Suppressor macrophage treated with lipopolysaccharide for 4 hours (primary cell): ENCODE data around the gene NAV3.
"Not testable (repeated sequence)": the region's sequence is repeated elsewhere in the genome, so short reads cannot be mapped to it uniquely, and the experiment has no call there.

Experiments
- DNase-seq: peaks from one replicate; pipeline ENCODE4 v3.0.0-alpha.2; 2020

Gene NAV3

GRCh38 chr12:78198896-78199295 is 368.2 kb downstream of the NAV3 start:
- no peak for DNase-seq

DNA sequence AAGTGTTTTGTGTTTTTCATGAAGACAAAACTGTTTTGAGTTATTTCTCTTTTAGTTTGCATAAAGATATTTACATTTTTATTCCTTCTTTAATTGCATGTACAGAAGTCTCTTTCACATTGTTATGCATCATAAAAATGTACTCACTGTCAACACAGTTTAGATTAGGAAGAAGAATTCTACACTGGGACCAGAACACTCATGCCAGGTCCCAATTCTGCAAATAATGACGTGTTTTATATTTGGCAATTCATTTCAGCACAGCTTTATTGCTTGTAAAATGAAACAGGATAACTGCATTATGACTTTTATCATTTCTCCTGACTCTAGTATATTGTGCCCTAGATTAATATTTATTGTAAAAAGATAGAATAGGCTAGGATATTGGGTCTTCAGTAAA is 369.2 kb downstream of the NAV3 start:
- no peak for DNase-seq

DNA sequence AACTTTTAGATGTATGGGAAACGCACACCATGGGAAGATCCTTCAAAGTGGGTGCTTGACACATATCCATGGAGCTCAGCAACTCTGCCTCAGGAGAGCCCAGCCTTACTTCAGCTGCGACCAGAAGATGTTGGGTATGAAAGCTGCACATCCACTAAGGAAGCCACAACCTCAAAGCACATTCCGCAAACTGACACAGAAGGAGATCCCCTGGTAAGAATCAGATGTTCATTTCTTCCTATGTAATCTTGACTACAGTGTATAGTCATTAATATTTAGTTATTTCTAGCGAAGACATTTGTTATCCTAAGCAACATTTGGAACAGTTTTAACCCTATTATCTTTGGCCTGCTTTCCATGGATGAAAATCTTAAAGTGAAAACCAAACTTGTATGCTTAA is 374.2 kb downstream of the NAV3 start:
- DNase-seq: no peak

DNA sequence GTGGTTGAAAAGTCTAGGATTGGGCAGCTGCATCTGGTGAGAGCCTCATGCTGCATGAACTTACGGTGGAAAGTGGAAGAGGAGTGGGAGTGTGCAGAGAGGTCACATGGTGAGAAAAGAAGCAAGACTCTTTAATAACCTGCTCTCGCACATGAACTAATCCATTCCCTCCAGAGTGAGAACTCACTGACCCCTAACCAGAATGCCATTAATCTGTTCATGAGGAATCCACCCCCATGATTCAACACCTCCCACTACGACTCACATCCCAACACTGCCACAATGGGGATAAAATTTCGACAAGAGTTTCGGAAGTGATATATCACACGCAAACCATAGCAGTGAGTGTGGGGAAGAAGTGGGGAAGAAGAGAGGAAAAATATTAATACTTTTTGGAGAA is 377.4 kb downstream of the NAV3 start:
- no peak for DNase-seq

DNA sequence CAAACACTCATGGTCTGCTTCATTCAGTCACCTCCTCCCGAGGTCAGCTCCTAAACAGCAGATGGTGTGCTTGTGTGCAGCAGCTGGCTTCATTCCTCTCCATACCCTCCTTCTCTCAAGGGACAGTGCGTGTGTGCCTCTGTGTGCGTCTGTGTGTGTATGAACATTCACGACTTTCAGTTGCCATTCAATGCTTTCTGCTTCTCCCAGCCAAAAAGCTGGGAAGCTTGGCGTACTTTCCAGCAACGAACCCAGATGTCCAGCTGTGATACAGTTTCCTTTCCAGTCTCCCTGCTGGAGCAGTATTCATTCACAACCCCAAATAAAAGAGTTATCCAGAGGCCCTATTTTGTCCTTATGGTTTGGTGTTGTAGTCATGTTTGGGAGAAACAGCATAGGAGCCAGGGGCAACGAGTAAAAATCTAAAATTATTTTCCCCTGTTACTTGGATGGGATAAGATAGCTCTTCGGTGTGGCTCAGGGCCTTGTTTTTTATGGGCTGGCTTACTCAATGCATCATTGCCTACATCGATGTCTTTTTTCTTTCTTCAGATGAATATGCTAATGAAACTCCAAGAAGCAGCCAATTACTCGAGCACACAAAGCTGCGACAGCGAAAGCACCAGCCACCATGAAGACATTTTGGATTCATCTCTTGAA is 379.3 kb downstream of the NAV3 start:
- no peak for DNase-seq

GRCh38 chr12:78210506-78210860 is 379.8 kb downstream of the NAV3 start:
- DNase-seq: no peak

GRCh38 chr12:78210894-78211302 is 380.2 kb downstream of the NAV3 start:
- DNase-seq: no peak

DNA sequence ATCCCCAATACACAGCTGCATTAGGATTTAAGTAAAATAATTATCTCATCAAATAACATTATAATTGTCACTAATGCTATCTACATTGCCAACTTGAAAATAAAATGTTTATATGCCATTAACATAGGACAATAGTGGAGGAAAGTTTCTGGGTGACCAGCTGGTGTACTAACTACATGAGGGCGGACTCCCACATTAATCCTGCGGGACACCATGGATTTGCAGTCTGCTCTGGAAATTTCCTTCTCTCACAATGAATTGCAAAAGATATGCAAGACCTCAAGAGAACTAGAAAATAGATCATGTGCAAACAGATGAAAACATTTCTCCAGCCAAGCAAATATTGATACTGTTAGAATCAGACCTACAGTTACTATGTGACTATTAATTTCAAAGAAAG is 390.1 kb downstream of the NAV3 start:
- no peak for DNase-seq

DNA sequence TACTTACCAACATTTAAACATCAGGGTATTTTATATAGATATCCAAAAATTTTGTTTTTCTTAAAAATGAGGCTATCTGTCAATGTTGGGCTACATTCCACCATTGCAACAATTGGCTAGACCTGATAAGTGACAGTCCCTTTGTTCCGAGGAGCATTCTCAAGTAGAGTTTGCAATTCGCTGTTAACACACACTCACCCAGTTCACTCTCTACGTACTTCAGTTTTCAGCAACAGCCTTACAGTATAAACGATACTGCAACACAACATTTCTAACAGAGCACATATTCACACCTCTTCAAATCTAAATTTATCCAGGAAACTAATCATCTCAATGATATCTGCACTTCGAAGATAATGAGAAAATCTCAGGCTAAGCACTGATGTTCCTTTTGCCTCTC is 393.5 kb downstream of the NAV3 start:
- no peak for DNase-seq

GRCh38 chr12:78226763-78227162 is 396.1 kb downstream of the NAV3 start:
- no peak for DNase-seq

GRCh38 chr12:78229591-78230101 is 399.0 kb downstream of the NAV3 start:
- DNase-seq: peak; percentile 9

GRCh38 chr12:78232756-78233155 is 402.1 kb downstream of the NAV3 start:
- DNase-seq: no peak

GRCh38 chr12:78236264-78236663 is 405.6 kb downstream of the NAV3 start:
- no peak for DNase-seq

GRCh38 chr12:78239544-78239943 is 408.9 kb downstream of the NAV3 start:
- no peak for DNase-seq

DNA sequence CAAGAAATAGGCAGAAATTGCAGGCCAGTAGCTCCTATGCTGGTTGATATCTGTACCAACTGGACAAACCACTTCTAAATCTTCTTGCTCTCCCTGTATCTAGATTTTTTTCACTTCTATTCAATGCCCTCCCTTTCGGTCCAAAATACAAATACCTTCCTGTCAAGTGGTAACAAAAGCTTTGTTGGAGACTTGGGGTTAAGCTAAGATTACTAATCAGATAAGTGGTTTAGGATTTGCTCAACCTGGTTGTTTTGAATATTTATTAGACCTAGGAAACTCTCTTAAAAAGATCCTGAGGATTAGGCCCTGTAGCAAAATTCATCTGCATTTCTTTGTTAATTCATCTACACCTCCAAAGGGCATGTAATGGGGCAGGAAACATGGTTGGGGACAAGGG is 410.1 kb downstream of the NAV3 start:
- no peak for DNase-seq

DNA sequence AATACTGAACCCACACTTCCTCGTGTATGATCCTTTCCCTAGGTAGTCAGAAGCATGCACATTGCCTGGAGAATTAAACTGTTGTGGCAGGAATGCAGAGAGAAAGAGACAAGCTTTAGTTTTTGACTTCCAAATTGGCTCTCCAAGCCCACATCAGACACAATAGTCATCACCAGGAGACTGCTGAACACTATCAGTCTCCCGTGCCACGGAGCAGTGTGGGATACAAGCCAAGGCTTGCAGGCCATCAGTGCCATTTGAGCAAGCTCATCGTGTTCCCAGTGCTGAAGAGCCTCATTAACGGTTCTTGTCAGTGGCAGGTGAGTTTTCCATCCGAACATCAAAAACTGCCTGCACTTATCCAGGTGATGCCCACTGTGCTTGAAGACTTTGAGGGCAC is 410.8 kb downstream of the NAV3 start:
- no peak for DNase-seq

- DNase-seq: no peak
These were observed 414.3 kb downstream of the NAV3 start for GRCh38 chr12:78244916-78245507.

DNA sequence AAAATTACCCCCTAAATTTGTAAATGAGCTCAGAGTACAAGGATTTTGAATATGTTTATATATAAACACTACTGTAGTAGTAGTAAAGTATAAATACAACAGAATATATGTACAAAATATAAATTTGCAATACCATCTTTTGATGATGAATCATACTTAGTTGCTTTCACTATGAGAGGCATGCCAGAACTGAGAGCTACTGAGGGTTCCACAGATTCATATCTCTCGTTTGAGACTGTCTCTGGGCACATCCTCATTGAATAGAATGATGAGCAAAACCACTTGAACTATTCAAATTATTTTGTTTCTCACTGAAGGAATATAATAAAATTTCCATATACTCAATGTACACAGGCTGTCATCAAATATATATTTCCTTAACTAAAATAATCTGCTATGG is 417.6 kb downstream of the NAV3 start:
- DNase-seq: no peak

- no peak for DNase-seq
These were observed 418.9 kb downstream of the NAV3 start for GRCh38 chr12:78249578-78249977.

DNA sequence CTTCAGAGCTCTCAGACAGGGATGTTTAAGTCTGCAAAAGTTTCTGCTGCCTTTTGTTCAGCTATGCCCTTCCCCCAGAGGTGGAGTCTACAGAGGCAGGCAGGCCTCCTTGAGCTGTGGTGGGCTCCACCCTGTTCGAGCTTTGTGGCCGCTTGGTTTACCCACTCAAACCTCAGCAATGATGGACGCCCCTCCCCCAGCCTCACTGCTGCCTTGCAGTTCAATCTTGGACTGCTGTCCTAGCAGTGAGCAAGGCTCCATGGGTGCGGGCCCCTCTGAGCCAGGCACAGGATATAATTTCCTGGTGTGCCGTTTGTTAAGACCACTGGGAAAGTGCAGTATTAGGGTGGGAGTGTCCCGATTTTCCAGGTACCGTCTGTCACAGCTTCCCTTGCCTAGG is 427.0 kb downstream of the NAV3 start:
- DNase-seq: not testable (repeated sequence)

DNA sequence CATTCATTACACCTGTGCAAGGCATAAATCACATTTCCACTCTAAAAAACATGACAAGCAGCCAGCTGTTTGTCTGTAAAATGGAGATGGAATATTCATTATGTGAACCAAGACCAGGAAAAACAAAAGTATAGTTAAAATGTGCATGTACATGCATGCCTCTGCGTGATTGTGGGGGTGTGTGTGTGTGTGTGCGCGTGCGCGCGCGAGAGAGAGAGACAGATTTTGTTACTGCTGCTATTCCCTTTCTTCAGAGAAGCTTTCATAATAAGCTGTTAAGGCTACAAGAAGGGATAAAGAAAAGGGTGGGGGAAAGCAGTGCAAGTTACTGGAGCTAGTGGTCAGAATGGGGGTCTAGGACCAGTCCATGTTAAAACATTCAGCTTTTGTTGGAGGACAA is 430.3 kb downstream of the NAV3 start:
- no peak for DNase-seq

DNA sequence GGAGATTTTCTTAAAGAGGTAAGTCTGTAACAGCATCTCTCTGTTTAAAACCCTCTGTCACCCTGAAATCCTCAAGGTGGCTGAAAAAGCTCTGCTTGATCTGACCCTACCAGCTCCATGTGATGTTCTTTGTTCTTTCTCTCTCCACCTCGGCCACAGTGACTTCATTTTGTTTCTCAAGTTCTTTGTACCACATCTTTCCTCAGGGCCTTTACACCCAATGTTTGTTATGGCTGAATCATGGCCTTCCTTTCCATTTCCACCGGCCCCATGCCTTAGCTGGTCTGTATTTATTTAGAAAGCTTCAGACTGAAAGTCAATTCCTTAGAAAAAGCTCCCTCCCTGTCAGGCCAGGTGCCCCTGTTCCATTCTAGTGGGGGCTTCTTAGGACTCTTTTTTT is 431.2 kb downstream of the NAV3 start:
- no peak for DNase-seq
